Stomach smooth muscle (tissue), 2 donors: Measurements from ENCODE around the gene MITD1.
A peak's percentile ranks its signal among the peaks of the same experiment; 100 is the strongest.

Experiments used
- H3K27ac ChIP-seq: one replicate; pipeline ENCODE4 v1.7.0; 2013; ENCODE audit warnings: mild to moderate bottlenecking, low read length, inconsistent platforms
- H3K27me3 ChIP-seq, 2 donors: one replicate each; pipeline ENCODE4 v1.7.0; 2013; ENCODE audit warnings: low read length in 2 of 2; ENCODE audit not compliant: insufficient read depth in 2 of 2, control insufficient read depth in 1 of 2
- H3K36me3 ChIP-seq, 2 donors: one replicate each; pipeline ENCODE4 v1.7.0; 2013; ENCODE audit warnings: low read length in 2 of 2; ENCODE audit not compliant: control insufficient read depth in 2 of 2, insufficient read depth in 2 of 2
- H3K4me1 ChIP-seq: one replicate; pipeline ENCODE4 v1.7.0; 2013; ENCODE audit warnings: low read length; ENCODE audit not compliant: control insufficient read depth, insufficient read depth
- H3K4me3 ChIP-seq, 2 donors: one replicate each; pipeline ENCODE4 v1.7.0; 2013; ENCODE audit warnings: low read length in 2 of 2
- H3K9ac ChIP-seq, 2 donors: one replicate each; pipeline ENCODE4 v1.7.0; 2013; ENCODE audit warnings: low read length in 2 of 2, mild to moderate bottlenecking in 1 of 2
- H3K9me3 ChIP-seq, 2 donors: one replicate each; pipeline ENCODE4 v1.7.0; 2013; ENCODE audit warnings: low read length in 2 of 2; ENCODE audit not compliant: control insufficient read depth in 2 of 2
- donor health status: healthy.
- donor health status: Pancreatic carcinoma.

The MITD1 gene

GRCh38 chr2:99187011-99187410 is 6.2 kb upstream of the MITD1 start:
- Histone ChIP-seq H3K27ac (no peak overlapping the region), H3K9me3 (no peaks in the 10 kb centered on the region), H3K27me3 (no peaks in the 10 kb centered on the region), H3K4me1 (peaks cover 6% of the 10 kb centered on the region), H3K9ac (no peak overlapping the region), H3K36me3 (peaks cover 5 to 13% of the 10 kb centered on the region in 2 donors), H3K4me3 (no peak overlapping the region)

DNA sequence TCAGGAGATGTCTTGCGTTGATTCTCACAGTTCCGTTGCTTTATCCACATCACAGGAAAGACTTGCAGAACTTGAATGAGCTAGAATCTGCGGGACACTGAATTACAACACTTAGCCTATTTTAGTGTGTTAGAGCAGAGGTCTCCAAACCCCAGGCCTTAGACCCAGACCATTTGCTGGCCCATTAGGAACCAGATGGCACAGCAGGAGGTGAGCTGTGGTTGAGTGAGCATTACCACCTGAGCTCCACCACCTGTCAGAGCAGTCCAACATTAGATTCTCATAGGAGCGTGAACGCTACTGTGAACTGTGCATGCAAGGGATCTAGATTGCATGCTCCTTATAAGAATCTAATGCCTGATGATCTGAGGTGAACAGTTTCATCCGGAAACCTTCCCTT is 4.0 kb upstream of the MITD1 start:
- Histone ChIP-seq H3K27me3 (no peaks in the 10 kb centered on the region), H3K9ac (no peak overlapping the region), H3K4me3 (no peak overlapping the region), H3K4me1 (peaks cover 17% of the 10 kb centered on the region), H3K9me3 (no peaks in the 10 kb centered on the region), H3K27ac (no peak overlapping the region), H3K36me3 (peaks cover 5% of the 10 kb centered on the region in 2 donors)

GRCh38 chr2:99183025-99183424 is 2.2 kb upstream of the MITD1 start:
- Histone ChIP-seq H3K4me1 (peaks cover 22% of the 10 kb centered on the region), H3K36me3 (peaks cover 0 to 5% of the 10 kb centered on the region in 2 donors), H3K27me3 (no peaks in the 10 kb centered on the region), H3K4me3 (no peak overlapping the region), H3K27ac (no peak overlapping the region), H3K9me3 (no peaks in the 10 kb centered on the region), H3K9ac (no peak overlapping the region)

DNA sequence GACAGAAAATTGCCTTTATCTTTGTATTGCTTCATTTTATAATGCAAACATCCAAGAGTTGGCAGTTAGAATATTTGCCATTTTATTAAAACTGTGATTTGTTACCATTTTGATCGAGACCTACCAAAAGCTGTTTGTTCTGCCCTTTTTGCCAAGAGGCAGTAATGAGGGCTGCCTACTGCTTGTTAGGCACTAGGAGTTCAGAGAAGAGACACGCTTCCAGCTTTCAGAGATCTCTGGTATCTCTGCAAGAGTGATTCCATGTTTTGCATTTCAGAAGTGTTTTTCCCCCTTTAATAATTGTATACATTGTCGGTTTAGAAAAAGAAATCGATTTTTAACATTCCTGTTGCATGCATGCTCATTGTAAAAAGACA is 754 bp upstream of the MITD1 start:
- peak overlapping the region; percentile 71 for H3K27ac ChIP-seq
- no peaks in the 10 kb centered on the region for H3K36me3 ChIP-seq
- no peaks in the 10 kb centered on the region for H3K9me3 ChIP-seq
- peaks cover 22% of the 10 kb centered on the region for H3K4me1 ChIP-seq
- H3K27me3 ChIP-seq: no peaks in the 10 kb centered on the region
- peak overlapping the region; percentile 85 to 94 for H3K9ac ChIP-seq
- peak overlapping the region; percentile 99 to 100 for H3K4me3 ChIP-seq

DNA sequence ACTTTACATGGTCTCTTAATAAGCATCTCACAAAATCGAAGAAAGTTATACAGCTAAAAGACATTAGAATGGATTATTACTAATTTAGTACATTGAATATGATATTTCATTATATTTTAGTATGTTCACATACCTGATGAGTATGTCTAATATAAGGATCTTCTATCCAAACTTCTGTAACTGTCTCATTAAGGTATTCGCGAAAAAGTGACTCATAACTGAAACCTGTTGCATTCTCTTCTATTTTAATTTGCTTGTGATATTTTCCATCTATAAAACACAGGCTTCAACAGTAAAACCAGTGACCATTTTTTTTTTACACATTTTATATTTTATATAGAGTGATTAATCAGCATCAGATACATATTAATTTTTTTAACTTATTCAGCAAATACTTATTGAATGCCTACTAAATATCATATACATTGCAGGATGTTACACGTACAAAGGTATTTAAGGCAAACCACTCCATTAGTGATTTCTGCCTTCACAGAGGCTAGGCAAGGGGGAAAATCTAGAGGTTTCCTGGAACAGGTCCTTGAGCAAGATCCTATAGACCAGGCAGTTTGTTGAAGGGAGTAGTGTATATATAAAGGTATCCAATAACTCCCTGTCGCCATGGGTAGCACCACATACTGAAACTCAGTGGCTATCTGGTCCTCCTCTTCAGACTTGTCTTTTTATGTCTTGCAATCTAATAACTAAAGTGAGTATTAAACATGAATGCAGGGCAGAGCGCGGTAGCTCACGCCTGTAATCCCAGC is 9.3 kb downstream of the MITD1 start:
- H3K9ac ChIP-seq: no peak overlapping the region
- no peaks in the 10 kb centered on the region for H3K9me3 ChIP-seq
- no peak overlapping the region for H3K4me3 ChIP-seq
- no peak overlapping the region for H3K27ac ChIP-seq
- H3K4me1 ChIP-seq: no peaks in the 10 kb centered on the region
- H3K36me3 ChIP-seq: peaks cover 7 to 22% of the 10 kb centered on the region in 2 donors
- H3K27me3 ChIP-seq: no peaks in the 10 kb centered on the region

- Histone ChIP-seq H3K4me1 (no peaks in the 10 kb centered on the region), H3K9me3 (no peaks in the 10 kb centered on the region), H3K9ac (no peak overlapping the region), H3K27ac (no peak overlapping the region), H3K36me3 (peaks cover 7 to 22% of the 10 kb centered on the region in 2 donors), H3K4me3 (no peak overlapping the region), H3K27me3 (no peaks in the 10 kb centered on the region)
Observed at GRCh38 chr2:99169534-99169933, 11.3 kb downstream of the MITD1 start.

GRCh38 chr2:99166218-99166617 is 14.6 kb downstream of the MITD1 start:
- Histone ChIP-seq H3K27ac (no peak overlapping the region), H3K9ac (no peak overlapping the region), H3K4me1 (no peaks in the 10 kb centered on the region), H3K27me3 (no peaks in the 10 kb centered on the region), H3K4me3 (no peak overlapping the region), H3K36me3 (peaks cover 7 to 31% of the 10 kb centered on the region in 2 donors), H3K9me3 (no peaks in the 10 kb centered on the region)

GRCh38 chr2:99159594-99159993 is 21.3 kb downstream of the MITD1 start:
- H3K9ac ChIP-seq: no peak overlapping the region
- no peaks in the 10 kb centered on the region for H3K27me3 ChIP-seq
- peaks cover 2 to 14% of the 10 kb centered on the region in 2 donors for H3K36me3 ChIP-seq
- H3K9me3 ChIP-seq: no peaks in the 10 kb centered on the region
- H3K4me1 ChIP-seq: peaks cover 4% of the 10 kb centered on the region
- H3K4me3 ChIP-seq: no peak overlapping the region
- H3K27ac ChIP-seq: no peak overlapping the region

DNA sequence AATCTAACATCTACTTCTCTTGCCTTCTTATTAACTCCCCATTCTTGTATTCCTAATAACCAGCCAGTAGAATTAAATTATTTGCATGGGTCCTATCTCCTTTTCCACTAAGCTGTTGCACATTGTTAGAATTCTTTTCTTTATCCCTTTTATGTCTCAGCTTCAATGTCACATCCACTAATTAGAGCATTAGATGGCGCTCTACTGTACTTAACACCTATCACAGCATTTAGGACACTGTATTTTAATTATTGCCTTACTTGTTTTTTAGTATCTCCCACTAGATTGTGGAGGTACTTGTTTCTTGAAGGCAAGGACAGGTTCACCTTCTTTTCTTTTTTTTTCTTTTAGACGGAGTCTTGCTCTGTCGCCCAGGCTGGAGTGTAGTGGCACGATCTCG is 22.3 kb downstream of the MITD1 start:
- Histone ChIP-seq H3K9ac (no peak overlapping the region), H3K27ac (no peak overlapping the region), H3K27me3 (no peaks in the 10 kb centered on the region), H3K4me3 (no peak overlapping the region), H3K36me3 (peaks cover 2 to 14% of the 10 kb centered on the region in 2 donors), H3K9me3 (no peaks in the 10 kb centered on the region), H3K4me1 (peaks cover 11% of the 10 kb centered on the region)

DNA sequence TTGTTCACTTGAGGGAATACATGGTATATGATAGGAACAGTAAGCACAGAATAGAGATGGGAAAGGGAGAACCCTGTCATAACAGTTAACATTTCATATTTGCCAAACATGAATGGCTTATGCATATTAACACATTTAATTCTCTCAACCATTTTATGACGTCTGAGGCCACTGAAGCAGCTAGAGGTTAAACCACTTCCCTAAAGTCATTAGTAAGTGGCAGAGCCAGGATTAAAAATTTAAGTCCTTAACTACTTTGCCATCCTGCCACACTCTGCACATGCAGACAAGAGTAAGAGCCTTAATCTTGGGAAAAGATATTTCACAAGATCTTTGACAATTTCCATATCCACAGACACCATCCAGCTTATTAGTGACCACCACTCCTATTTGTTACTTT is 24.0 kb downstream of the MITD1 start:
- Histone ChIP-seq H3K27me3 (no peaks in the 10 kb centered on the region), H3K36me3 (peaks cover 2 to 6% of the 10 kb centered on the region in 2 donors), H3K27ac (no peak overlapping the region), H3K4me3 (no peak overlapping the region), H3K9ac (no peak overlapping the region), H3K9me3 (no peaks in the 10 kb centered on the region), H3K4me1 (peaks cover 11% of the 10 kb centered on the region)
